GM10266 (cell line): Measurements from ENCODE around the gene GTF2B.
"Not testable (repeated sequence)": the region's sequence is repeated elsewhere in the genome, so short reads cannot be mapped to it uniquely, and the experiment has no call there.

Experiments
- DNase-seq: peaks from one replicate; pipeline ENCODE4 v3.0.0; 2012; ENCODE audit errors: extremely low spot score
- TF ChIP-seq, protein P1 (sequence below): IDR thresholded peaks from 2 replicates; pipeline ENCODE4 v1.5.1; 2012; ENCODE audit warnings: mild to moderate bottlenecking, low read depth; ENCODE audit not compliant: control insufficient read depth, insufficient read depth; ENCODE audit errors: missing control alignments

Gene GTF2B

DNA sequence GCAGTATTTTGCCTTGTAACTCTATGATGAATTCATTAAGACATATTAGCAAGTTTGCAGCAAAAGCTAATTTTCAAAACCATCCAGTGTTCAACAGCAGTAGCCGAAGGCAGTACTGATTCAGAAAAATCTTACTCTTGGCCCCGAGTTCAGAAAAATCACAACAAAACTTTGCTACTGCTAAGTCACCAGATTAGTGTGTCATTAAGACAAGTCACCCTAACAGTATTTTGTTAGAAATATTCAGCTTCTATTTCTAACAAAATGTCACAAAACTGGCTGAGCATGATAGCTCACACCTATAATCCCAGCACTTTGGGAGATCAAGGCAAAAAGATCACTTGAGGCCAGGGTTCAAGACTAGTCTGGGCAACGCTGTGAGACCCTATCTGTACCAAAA lies 8.2 kb downstream of the GTF2B start:
- TF ChIP-seq, protein P1, sequence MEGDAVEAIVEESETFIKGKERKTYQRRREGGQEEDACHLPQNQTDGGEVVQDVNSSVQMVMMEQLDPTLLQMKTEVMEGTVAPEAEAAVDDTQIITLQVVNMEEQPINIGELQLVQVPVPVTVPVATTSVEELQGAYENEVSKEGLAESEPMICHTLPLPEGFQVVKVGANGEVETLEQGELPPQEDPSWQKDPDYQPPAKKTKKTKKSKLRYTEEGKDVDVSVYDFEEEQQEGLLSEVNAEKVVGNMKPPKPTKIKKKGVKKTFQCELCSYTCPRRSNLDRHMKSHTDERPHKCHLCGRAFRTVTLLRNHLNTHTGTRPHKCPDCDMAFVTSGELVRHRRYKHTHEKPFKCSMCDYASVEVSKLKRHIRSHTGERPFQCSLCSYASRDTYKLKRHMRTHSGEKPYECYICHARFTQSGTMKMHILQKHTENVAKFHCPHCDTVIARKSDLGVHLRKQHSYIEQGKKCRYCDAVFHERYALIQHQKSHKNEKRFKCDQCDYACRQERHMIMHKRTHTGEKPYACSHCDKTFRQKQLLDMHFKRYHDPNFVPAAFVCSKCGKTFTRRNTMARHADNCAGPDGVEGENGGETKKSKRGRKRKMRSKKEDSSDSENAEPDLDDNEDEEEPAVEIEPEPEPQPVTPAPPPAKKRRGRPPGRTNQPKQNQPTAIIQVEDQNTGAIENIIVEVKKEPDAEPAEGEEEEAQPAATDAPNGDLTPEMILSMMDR: no peak
- DNase-seq: no peak

DNA sequence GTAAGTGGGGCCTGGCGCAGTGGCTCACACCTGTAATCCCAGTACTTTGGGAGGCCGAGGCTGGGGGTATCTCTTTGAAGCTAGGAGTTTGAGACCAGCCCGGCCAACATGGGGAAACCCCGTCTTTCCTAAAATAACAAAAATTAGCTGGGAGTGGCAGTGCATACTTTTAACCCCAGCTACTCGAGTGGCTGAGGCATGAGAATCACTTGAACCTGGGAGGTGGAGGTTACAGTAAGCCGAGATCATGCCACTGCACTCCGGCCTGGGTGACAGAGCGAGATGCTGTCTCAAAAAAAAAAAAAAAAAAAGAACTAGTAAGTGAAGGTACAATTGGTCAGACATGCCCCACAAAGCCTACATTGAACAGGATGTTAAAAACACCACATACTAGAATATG lies 10.7 kb downstream of the GTF2B start:
- DNase-seq: not testable (repeated sequence)

DNA sequence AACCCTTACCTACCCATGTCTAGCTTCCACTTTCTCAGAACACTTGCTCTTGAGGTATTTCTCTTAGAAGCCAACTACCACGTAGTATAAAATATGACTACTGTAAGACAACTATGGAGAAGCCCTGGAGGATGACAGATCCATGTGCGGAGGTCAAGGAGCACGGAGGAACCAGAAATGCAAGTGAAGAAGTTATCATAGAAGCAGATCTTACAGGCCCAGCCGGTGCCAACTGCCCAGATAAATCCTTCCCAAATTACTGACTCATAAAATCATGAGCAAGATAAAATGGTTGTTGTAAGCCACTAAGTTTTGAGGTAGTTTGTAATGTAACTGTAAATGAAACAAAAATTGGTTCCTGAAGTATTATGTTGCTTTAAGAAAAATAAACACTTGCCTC lies 12.6 kb downstream of the GTF2B start:
- DNase-seq: no peak
- TF ChIP-seq, protein P1: no peak

DNA sequence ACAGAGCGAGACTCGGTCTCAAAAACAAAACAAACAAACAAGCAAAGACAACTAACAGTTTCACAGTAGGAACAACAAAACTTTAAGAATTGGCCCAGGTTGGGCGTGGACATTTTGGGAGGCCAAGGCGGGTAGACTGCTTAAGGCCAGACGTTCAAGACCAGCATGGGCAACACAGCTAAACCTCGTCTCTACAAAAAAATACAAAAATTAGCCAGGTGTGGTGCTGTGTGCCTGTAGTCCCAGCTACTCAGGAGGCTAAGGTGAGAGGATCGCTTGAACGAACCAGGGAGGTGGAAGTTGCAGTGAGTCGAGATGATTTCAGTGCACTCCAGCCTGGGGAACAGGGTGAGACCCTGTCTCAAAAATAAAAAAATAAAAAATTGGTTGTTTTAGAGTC lies 13.5 kb downstream of the GTF2B start:
- TF ChIP-seq, protein P1: no peak

DNA sequence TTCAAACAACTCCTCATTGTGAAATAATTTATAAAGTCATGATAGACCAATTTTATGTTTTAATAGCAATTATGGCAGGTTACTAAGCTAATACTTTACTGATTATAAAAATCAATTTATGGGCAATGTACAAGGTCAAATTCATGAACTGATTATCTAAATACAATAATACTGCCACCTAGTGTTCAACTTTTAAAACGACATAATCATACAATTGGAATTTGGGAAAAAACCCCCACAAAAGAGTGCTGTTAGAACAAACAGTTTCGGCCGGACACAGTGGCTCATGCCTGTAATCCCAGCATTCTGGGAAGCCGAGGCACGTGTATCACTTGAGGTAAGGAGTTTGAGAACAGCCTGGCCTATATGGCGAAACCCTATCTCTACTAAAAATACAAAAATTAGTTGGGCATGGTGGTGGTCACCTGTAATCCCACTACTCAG lies 14.0 kb downstream of the GTF2B start:
- no peak for DNase-seq
- TF ChIP-seq, protein P1: peak; percentile 35

More for the DNA sequence above, 13.5 kb downstream of the GTF2B start:
- no peak for DNase-seq

DNA sequence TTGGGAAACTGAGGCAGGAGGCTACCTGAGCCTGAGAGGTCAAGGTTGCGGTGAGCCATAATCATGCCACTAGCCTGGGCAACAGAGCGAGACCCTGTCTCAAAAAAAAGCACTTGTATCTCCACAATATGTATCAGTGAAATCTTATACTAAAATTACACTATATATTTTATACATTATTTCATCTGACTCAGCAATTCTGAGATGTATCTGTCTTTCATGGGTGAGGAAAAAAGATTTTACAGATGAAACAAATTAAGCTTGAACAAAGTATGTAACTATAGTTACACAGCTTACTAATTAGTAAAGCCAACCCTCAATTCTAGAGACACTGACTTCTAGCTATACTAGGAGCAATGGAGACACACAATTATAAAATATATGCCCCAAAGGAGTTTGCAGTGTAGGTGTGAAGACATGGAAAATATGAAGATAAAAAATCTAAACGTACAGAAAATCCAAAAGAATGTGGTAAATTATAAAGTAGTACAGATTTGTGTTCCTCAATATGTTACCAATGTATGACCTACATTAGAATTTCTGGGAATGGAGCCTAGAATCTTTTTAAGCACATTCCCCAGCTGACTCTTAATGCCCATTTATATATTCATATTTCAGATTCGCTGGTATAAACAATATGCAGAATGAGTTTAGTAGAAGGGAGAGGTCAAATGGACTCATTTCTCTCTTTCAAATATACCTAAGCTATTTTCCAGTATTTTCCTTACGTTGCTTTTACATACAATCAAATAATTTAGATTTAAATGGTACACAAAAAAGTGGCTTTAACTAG lies 14.6 kb downstream of the GTF2B start:
- TF ChIP-seq, protein P1: no peak
- DNase-seq: no peak

DNA sequence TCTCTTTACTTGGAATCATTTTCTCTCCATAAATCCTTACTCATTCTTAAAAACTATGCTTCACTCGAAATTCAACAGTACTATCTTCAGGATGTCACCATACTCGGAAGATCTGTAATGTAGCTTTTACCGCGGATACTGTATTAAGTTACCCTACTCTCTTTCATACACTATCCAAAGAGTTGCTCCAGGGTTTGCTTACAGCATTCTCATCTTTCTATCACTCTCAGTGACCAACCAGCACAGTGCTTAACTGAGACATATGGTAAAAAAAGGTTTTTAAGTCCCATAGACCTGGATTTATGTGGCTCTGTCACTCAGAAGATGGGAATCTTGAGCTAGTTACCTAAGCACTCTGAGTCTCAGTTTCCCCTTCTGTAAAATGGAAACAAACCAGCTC lies 15.8 kb downstream of the GTF2B start:
- no peak for DNase-seq
- TF ChIP-seq, protein P1: no peak
